SK-N-SH (cell line): Measurements from ENCODE around the gene SPINK1. TPM values are rescaled to one million over a fixed set of nuclear protein-coding genes. Genes with fewer than 3 reads are reported as not detected.

Source experiments
- CTCF ChIA-PET: fragments of 300-600, 350-600 bp; formaldehyde crosslinking; extraction: SDS; loops from one replicate; lab custom pipeline; 2021; lab: Yijun Ruan, JAX
- POLR2A ChIA-PET: fragments of 350-600 bp; sonication (Branson Sonifier 250); formaldehyde crosslinking; extraction: SDS; loops from one replicate; lab custom pipeline; 2020; ENCODE audit warnings: antibody characterized with exemption, inconsistent platforms; lab: Yijun Ruan, JAX
- DNase-seq: peaks from one replicate; pipeline ENCODE4 v3.0.0; 2012
- H2AFZ ChIP-seq: fragments of 200-600 bp; sonication (generic); 2 replicates; pipeline ENCODE4 v1.8.1; 2016; ENCODE audit warnings: antibody characterized with exemption, mild to moderate bottlenecking, low read depth
- H3F3A ChIP-seq: fragments of 200-600 bp; sonication (generic); replicated peaks from 2 replicates; pipeline ENCODE3; 2016; ENCODE audit warnings: antibody characterized with exemption, mild to moderate bottlenecking; ENCODE audit not compliant: insufficient read depth
- H3K27ac ChIP-seq, 2 experiments: fragments of 200-500 bp in 1 of 2; fragments of 200-600 bp in 1 of 2; sonication (Bioruptor generic) in 1 of 2; sonication (generic), shearing (Covaris generic) in 1 of 2; 2 replicates each; pipeline versions ENCODE4 v1.5.1 to v1.6.1; 2014 to 2016; ENCODE audit warnings: low read depth in 2 of 2, inconsistent platforms in 1 of 2, low read length in 1 of 2, mild to moderate bottlenecking in 1 of 2, mixed read lengths in 1 of 2
- H3K27me3 ChIP-seq: fragments of 200-600 bp; sonication (generic), shearing (Covaris generic); 2 replicates; pipeline ENCODE4 v1.6.1; 2016; ENCODE audit warnings: mixed run types; ENCODE audit not compliant: insufficient read depth
- H3K36me3 ChIP-seq, 2 experiments: fragments of 200-500 bp in 1 of 2; fragments of 200-600 bp in 1 of 2; sonication (Bioruptor generic) in 1 of 2; sonication (generic) in 1 of 2; replicated peaks in 1 of 2; 2 replicates each; pipeline versions ENCODE3 to v1.5.1; 2014 to 2016; ENCODE audit warnings: low read length in 1 of 2, mild to moderate bottlenecking in 1 of 2; ENCODE audit not compliant: insufficient read depth in 2 of 2, control insufficient read depth in 1 of 2
- H3K4me1 ChIP-seq, 2 experiments: fragments of 200-500 bp in 1 of 2; fragments of 200-600 bp in 1 of 2; sonication (Bioruptor generic) in 1 of 2; sonication (generic), shearing (Covaris generic) in 1 of 2; 2 replicates each; pipeline versions ENCODE4 v1.5.1 to v1.6.1; 2014 to 2016; ENCODE audit warnings: low read depth in 1 of 2, low read length in 1 of 2, mixed run types in 1 of 2; ENCODE audit not compliant: insufficient read depth in 2 of 2, control insufficient read depth in 1 of 2
- H3K4me2 ChIP-seq: fragments of 200-600 bp; sonication (generic), shearing (Covaris generic); 2 replicates; pipeline ENCODE4 v1.6.1; 2017; ENCODE audit warnings: mixed run types
- H3K4me3 ChIP-seq, 2 experiments: fragments of 200-500 bp in 1 of 2; fragments of 200-600 bp in 1 of 2; sonication (Bioruptor generic) in 1 of 2; sonication (generic), shearing (Covaris generic) in 1 of 2; 2 replicates each; pipeline versions ENCODE4 v1.5.1 to v1.8.1; 2014 to 2016; ENCODE audit warnings: low read depth in 2 of 2, inconsistent platforms in 1 of 2, low read length in 1 of 2, mild to moderate bottlenecking in 1 of 2, mixed read lengths in 1 of 2, moderate library complexity in 1 of 2
- H3K79me2 ChIP-seq: fragments of 200-600 bp; sonication (generic); 2 replicates; pipeline ENCODE4 v1.8.1; 2017; ENCODE audit warnings: mild to moderate bottlenecking; ENCODE audit not compliant: insufficient read depth
- H3K9ac ChIP-seq: fragments of 200-600 bp; sonication (generic); 2 replicates; pipeline ENCODE4 v1.6.1; 2017; ENCODE audit warnings: mixed run types
- H3K9me2 ChIP-seq: fragments of 200-600 bp; sonication (generic); 2 replicates; pipeline ENCODE4 v1.6.1; 2017; ENCODE audit warnings: mixed run types
- H3K9me3 ChIP-seq: fragments of 200-600 bp; sonication (generic); 2 replicates; pipeline ENCODE4 v1.6.1; 2017; ENCODE audit warnings: mixed run types, mild to moderate bottlenecking, moderate library complexity
- H4K20me1 ChIP-seq: fragments of 200-600 bp; sonication (generic); 2 replicates; pipeline ENCODE4 v1.6.1; 2017; ENCODE audit warnings: mild to moderate bottlenecking, mixed run types; ENCODE audit not compliant: insufficient read depth
- CHD2 ChIP-seq: fragments of 150-350 bp; IDR thresholded peaks from 2 replicates; pipeline ENCODE4 v1.6.1; 2018; ENCODE audit warnings: low read length; ENCODE audit not compliant: partially characterized antibody
- ELF1 ChIP-seq: IDR thresholded peaks from 2 replicates; pipeline ENCODE4 v1.4.0; 2012
- EP300 ChIP-seq, 2 experiments: IDR thresholded peaks; 2 replicates each; pipeline versions ENCODE4 v1.4.0 to v1.6.1; 2012; ENCODE audit warnings: borderline replicate concordance in 1 of 2, low read depth in 1 of 2, low read length in 1 of 2
- EZH2phosphoT487 ChIP-seq: fragments of 200-600 bp; sonication (generic); IDR thresholded peaks from 2 replicates; pipeline ENCODE4 v1.6.1; 2017; ENCODE audit warnings: low read depth, mixed run types, mild to moderate bottlenecking, antibody characterized with exemption, moderate library complexity, borderline replicate concordance
- FOSL2 ChIP-seq: IDR thresholded peaks from 2 replicates; pipeline ENCODE4 v1.4.0; 2012; ENCODE audit warnings: low read depth, mild to moderate bottlenecking, moderate library complexity, borderline replicate concordance
- FOXJ3 ChIP-seq: sonication (generic); formaldehyde crosslinking; IDR thresholded peaks from 2 replicates; pipeline ENCODE4 v1.5.1; 2020; ENCODE audit warnings: mild to moderate bottlenecking, missing genetic modification reagents
- FOXM1 ChIP-seq: IDR thresholded peaks from 2 replicates; pipeline ENCODE4 v1.4.0; 2012; ENCODE audit warnings: low read depth, mild to moderate bottlenecking
- GABPA ChIP-seq: IDR thresholded peaks from 2 replicates; pipeline ENCODE4 v1.4.0; 2012; ENCODE audit warnings: low read depth, mild to moderate bottlenecking
- MEF2A ChIP-seq: IDR thresholded peaks from 2 replicates; pipeline ENCODE4 v1.4.0; 2012; ENCODE audit warnings: low read depth, borderline replicate concordance
- POLR2AphosphoS5 ChIP-seq: IDR thresholded peaks from 2 replicates; pipeline ENCODE4 v1.6.1; 2012; ENCODE audit warnings: low read depth, low read length
- RAD21 ChIP-seq: IDR thresholded peaks from 2 replicates; pipeline ENCODE4 v1.6.1; 2012; ENCODE audit warnings: mild to moderate bottlenecking, low read length
- RCOR1 ChIP-seq: fragments of 150-350 bp; IDR thresholded peaks from 2 replicates; pipeline ENCODE4 v1.6.1; 2017; ENCODE audit warnings: antibody characterized with exemption, low read length
- RXRA ChIP-seq: IDR thresholded peaks from 2 replicates; pipeline ENCODE4 v1.4.0; 2012; ENCODE audit warnings: low read depth, mild to moderate bottlenecking, borderline replicate concordance
- SIN3A ChIP-seq: IDR thresholded peaks from 2 replicates; pipeline ENCODE4 v1.6.1; 2012; ENCODE audit warnings: low read depth, mild to moderate bottlenecking, low read length, moderate library complexity, borderline replicate concordance
- SMC3 ChIP-seq: IDR thresholded peaks from 2 replicates; pipeline ENCODE4 v1.6.1; 2012; ENCODE audit warnings: low read depth, low read length, improper control_type of control experiment
- TAF1 ChIP-seq: IDR thresholded peaks from 2 replicates; pipeline ENCODE4 v1.6.1; 2012; ENCODE audit warnings: low read depth, mild to moderate bottlenecking, low read length, moderate library complexity, borderline replicate concordance
- TEAD4 ChIP-seq: IDR thresholded peaks from 2 replicates; pipeline ENCODE4 v1.4.0; 2012; ENCODE audit warnings: mild to moderate bottlenecking, borderline replicate concordance; ENCODE audit not compliant: insufficient read depth
- WGBS: methylation state at CpG from one replicate; pipeline ENCODE4 v1.1.6; 2017; ENCODE audit warnings: low lambda C conversion rate; 5-methylcytosine and 5-hydroxymethylcytosine counted together
- polyA plus RNA-seq, 3 experiments: library from polyadenylated mRNA; depleted of rRNA; stranded (reverse); fragments of >200 nt; gene quantifications; 2 replicates each; pipeline ENCODE4 v1.2.3, GENCODE V29; 2012
- TF ChIP-seq, protein P1 (sequence below): IDR thresholded peaks from 2 replicates; pipeline ENCODE4 v1.4.0; 2012; ENCODE audit warnings: low read depth, borderline replicate concordance
- TF ChIP-seq, protein P2 (sequence below): fragments of 200-600 bp; sonication (generic); IDR thresholded peaks from 2 replicates; pipeline ENCODE4 v1.6.1; 2017; ENCODE audit warnings: antibody characterized with exemption, mild to moderate bottlenecking, moderate library complexity
- TF ChIP-seq, protein P3 (sequence below): fragments of 150-350 bp; IDR thresholded peaks from 2 replicates; pipeline ENCODE4 v1.6.1; 2016; ENCODE audit warnings: mild to moderate bottlenecking, low read depth, low read length

SPINK1 gene
- polyA plus RNA-seq, 1 of the 3 experiments (the other 2 are of a cell fraction) = not detected

DNA sequence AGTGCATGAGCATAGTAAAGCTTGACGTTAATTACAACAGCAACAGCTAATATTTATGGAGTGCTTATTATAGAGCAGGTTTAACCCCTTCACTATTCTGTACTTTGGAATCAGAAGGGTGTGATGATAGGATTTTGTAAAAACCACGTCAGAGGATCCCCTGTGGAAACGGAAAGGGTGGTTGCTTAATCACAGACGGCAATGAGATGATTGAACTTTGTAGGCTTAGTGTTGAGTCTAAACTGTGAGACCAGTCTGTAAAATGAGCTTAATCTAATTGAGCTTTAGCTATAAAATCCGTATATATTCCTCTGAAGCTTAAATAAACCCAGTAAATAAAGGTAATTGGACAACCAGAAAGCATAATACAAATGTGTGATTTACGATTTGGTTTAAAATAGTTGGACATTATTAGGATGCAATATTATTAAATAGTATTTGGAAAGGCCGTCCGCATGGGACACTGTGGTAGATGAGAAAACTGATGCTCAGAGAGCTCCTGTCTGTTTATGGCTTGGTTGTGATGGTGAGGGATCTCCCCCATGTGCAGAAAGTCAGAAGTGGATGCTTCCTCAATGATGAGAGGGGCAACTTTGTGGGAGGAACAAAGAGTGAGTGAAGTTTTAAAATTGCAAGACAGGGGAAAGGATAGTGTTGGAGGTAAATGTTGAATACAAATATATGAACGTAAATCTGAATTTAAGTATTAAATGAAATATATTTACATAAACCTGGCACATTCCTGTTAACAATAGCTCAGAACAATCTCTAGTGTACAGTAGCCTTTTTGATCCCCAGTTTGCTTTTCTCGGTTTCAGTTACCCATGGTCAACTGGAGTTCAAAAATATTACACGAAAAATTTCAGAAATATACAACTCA is 23.7 kb upstream of the SPINK1 start:
- 54% methylated on average over 11 of the region's 11 CpGs for WGBS
- Histone ChIP-seq H2AFZ (no peak overlapping the region), H3K4me1 (no peaks in the 10 kb centered on the region), H3K9me2 (no peaks in the 10 kb centered on the region), H3K4me2 (no peak overlapping the region), H3K9ac (no peak overlapping the region), H3K4me3 (no peak overlapping the region), H3F3A (no peaks in the 10 kb centered on the region), H3K9me3 (no peaks in the 10 kb centered on the region), H3K79me2 (no peaks in the 10 kb centered on the region), H3K27me3 (no peaks in the 10 kb centered on the region), H3K27ac (no peak overlapping the region), H4K20me1 (no peaks in the 10 kb centered on the region), H3K36me3 (no peaks in the 10 kb centered on the region)
- ChIA-PET CTCF (interaction anchor here (1.1 to 2.4 kb wide), 4 partner anchors 32 to 226 kb away, joined by 3 to 8 read pairs (median 5); no protein-coding TSS in a partner anchor), POLR2A (no interaction called here)
- TF ChIP-seq SMC3 (no peak), RXRA (no peak), FOXJ3 (no peak), ELF1 (no peak), EP300 (IDR thresholded peaks at IDR 0.05; ENCODE audit: borderline replicate concordance in 1 of 2, low read depth in 1 of 2, low read length in 1 of 2) (no peak), RAD21 (no peak), EZH2phosphoT487 (no peak), CHD2 (no peak), RCOR1 (no peak), MEF2A (no peak), TEAD4 (no peak), TAF1 (no peak), POLR2AphosphoS5 (no peak), SIN3A (no peak), FOSL2 (no peak), GABPA (no peak), FOXM1 (no peak)
- TF ChIP-seq, protein P1, sequence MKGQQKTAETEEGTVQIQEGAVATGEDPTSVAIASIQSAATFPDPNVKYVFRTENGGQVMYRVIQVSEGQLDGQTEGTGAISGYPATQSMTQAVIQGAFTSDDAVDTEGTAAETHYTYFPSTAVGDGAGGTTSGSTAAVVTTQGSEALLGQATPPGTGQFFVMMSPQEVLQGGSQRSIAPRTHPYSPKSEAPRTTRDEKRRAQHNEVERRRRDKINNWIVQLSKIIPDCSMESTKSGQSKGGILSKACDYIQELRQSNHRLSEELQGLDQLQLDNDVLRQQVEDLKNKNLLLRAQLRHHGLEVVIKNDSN = no peak
- TF ChIP-seq, protein P2, sequence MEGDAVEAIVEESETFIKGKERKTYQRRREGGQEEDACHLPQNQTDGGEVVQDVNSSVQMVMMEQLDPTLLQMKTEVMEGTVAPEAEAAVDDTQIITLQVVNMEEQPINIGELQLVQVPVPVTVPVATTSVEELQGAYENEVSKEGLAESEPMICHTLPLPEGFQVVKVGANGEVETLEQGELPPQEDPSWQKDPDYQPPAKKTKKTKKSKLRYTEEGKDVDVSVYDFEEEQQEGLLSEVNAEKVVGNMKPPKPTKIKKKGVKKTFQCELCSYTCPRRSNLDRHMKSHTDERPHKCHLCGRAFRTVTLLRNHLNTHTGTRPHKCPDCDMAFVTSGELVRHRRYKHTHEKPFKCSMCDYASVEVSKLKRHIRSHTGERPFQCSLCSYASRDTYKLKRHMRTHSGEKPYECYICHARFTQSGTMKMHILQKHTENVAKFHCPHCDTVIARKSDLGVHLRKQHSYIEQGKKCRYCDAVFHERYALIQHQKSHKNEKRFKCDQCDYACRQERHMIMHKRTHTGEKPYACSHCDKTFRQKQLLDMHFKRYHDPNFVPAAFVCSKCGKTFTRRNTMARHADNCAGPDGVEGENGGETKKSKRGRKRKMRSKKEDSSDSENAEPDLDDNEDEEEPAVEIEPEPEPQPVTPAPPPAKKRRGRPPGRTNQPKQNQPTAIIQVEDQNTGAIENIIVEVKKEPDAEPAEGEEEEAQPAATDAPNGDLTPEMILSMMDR = no peak
- TF ChIP-seq, protein P3, sequence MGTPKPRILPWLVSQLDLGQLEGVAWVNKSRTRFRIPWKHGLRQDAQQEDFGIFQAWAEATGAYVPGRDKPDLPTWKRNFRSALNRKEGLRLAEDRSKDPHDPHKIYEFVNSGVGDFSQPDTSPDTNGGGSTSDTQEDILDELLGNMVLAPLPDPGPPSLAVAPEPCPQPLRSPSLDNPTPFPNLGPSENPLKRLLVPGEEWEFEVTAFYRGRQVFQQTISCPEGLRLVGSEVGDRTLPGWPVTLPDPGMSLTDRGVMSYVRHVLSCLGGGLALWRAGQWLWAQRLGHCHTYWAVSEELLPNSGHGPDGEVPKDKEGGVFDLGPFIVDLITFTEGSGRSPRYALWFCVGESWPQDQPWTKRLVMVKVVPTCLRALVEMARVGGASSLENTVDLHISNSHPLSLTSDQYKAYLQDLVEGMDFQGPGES = no peak
- DNase-seq = no peak
